Measurements from ENCODE around the gene FZD4. TPM values are rescaled to one million over a fixed set of nuclear protein-coding genes. Genes with fewer than 3 reads are reported as not detected.
"Not testable (repeated sequence)": the region's sequence is repeated elsewhere in the genome, so short reads cannot be mapped to it uniquely, and the experiment has no call there.

The FZD4 gene
- total RNA-seq, 1 donor from 2014 or later, result 6.6 TPM

DNA sequence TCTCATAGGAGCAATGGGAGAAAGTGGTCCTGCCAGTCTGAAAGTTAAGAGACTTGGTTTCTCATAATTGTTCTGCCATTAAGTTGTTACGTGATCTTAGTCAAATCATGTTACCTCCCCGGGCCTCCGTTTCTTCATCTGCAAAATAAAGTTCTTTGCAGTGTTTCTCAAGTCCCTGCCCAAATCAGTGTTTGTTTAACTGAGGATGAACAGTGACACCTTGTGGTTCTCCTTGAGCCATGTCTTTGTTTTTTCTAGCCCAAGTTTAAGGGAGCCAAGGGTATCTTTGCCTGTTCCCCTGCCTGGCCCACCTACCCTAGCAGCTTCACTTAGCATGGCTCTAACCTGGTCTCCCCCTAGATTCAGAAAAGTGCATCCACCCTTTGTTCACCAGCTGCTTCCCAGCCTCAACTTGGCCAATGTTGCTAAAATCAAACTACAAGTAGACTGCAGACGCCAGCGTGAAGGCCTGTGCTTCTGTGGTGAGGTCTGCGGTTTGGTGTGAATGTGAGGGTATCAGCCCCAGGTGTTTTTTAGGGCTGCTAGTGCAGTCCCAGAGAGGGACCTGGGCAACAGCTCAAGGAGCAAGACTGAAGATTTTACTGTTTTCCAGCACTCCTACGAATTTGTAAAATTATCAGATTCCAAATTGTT is 35.5 kb downstream of the FZD4 start:
- Mint-ChIP-seq H3K27ac (ENCODE audit: unreplicated experiment) (peak overlapping the region; percentile 92), H3K36me3 (ENCODE audit: low read depth) (no peaks in the 10 kb centered on the region), H3K27me3 (ENCODE audit: low read depth) (no peaks in the 10 kb centered on the region), H3K9me3 (ENCODE audit: low read depth) (peaks cover 3% of the 10 kb centered on the region), H3K4me1 (ENCODE audit: low read depth) (peaks cover 82% of the 10 kb centered on the region), H3K4me3 (ENCODE audit: unreplicated experiment) (peak overlapping the region; percentile 35)
- no peak for DNase-seq (ENCODE audit: low spot score)
- TF ChIP-seq CTCF (IDR thresholded peaks at IDR 0.05), result peak; percentile 89

DNA sequence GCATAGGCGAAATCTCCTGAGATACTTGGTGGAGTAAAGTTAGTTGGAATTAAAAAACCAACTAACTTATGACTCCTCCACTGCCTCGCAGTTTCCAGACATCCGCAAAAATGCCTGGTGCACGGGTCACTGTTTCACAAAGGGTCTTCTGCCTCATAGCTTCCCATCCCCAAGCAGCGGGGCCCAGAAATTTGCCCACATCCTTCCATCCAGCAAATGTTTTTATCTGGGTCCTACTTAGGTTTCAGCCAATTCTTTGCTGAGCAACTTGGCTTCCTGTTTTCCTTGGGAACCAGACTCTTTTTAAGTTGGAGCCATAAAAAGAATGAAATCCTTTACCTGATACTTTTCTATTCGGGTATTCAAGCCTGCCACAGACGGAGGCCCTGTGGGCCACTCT is 36.2 kb downstream of the FZD4 start:
- no peak for TF ChIP-seq CTCF (IDR thresholded peaks at IDR 0.05)
- no peaks in the 10 kb centered on the region for H3K27me3 Mint-ChIP-seq (ENCODE audit: low read depth)
- peaks cover 82% of the 10 kb centered on the region for H3K4me1 Mint-ChIP-seq (ENCODE audit: low read depth)
- H3K9me3 Mint-ChIP-seq (ENCODE audit: low read depth), result no peaks in the 10 kb centered on the region
- peak overlapping the region; percentile 92 for H3K27ac Mint-ChIP-seq (ENCODE audit: unreplicated experiment)
- no peaks in the 10 kb centered on the region for H3K36me3 Mint-ChIP-seq (ENCODE audit: low read depth)
- DNase-seq (ENCODE audit: low spot score), result no peak
- peak overlapping the region; percentile 35 for H3K4me3 Mint-ChIP-seq (ENCODE audit: unreplicated experiment)

GRCh38 chr11:86918496-86918895 is 36.7 kb downstream of the FZD4 start:
- H3K4me1 Mint-ChIP-seq (ENCODE audit: low read depth), result peaks cover 80% of the 10 kb centered on the region
- DNase-seq (ENCODE audit: low spot score), result no peak
- no peaks in the 10 kb centered on the region for H3K9me3 Mint-ChIP-seq (ENCODE audit: low read depth)
- peaks cover 2% of the 10 kb centered on the region for H3K36me3 Mint-ChIP-seq (ENCODE audit: low read depth)
- H3K27ac Mint-ChIP-seq (ENCODE audit: unreplicated experiment), result peak overlapping the region; percentile 92
- H3K4me3 Mint-ChIP-seq (ENCODE audit: unreplicated experiment), result no peak overlapping the region
- TF ChIP-seq CTCF (IDR thresholded peaks at IDR 0.05), result no peak
- no peaks in the 10 kb centered on the region for H3K27me3 Mint-ChIP-seq (ENCODE audit: low read depth)

- no peak overlapping the region for H3K4me3 Mint-ChIP-seq (ENCODE audit: unreplicated experiment)
- peak overlapping the region; percentile 97 for H3K27ac Mint-ChIP-seq (ENCODE audit: unreplicated experiment)
- H3K9me3 Mint-ChIP-seq (ENCODE audit: low read depth), result peaks cover 5% of the 10 kb centered on the region
- no peaks in the 10 kb centered on the region for H3K27me3 Mint-ChIP-seq (ENCODE audit: low read depth)
- DNase-seq (ENCODE audit: low spot score), result no peak
- TF ChIP-seq CTCF (IDR thresholded peaks at IDR 0.05), result no peak
- H3K4me1 Mint-ChIP-seq (ENCODE audit: low read depth), result peaks cover 83% of the 10 kb centered on the region
- H3K36me3 Mint-ChIP-seq (ENCODE audit: low read depth), result peaks cover 5% of the 10 kb centered on the region
Observed at GRCh38 chr11:86917589-86917988, 37.6 kb downstream of the FZD4 start.

- Mint-ChIP-seq H3K36me3 (ENCODE audit: low read depth) (peaks cover 12% of the 10 kb centered on the region), H3K9me3 (ENCODE audit: low read depth) (peaks cover 15% of the 10 kb centered on the region), H3K27ac (ENCODE audit: unreplicated experiment) (peak overlapping the region; percentile 97), H3K27me3 (ENCODE audit: low read depth) (no peaks in the 10 kb centered on the region), H3K4me3 (ENCODE audit: unreplicated experiment) (no peak overlapping the region), H3K4me1 (ENCODE audit: low read depth) (peaks cover 76% of the 10 kb centered on the region)
- no peak for DNase-seq (ENCODE audit: low spot score)
- TF ChIP-seq CTCF (IDR thresholded peaks at IDR 0.05), result no peak
Observed at GRCh38 chr11:86916330-86916729, 38.9 kb downstream of the FZD4 start.

GRCh38 chr11:86915850-86916249 is 39.3 kb downstream of the FZD4 start:
- Mint-ChIP-seq H3K27ac (ENCODE audit: unreplicated experiment) (peak overlapping the region; percentile 97), H3K4me1 (ENCODE audit: low read depth) (peaks cover 76% of the 10 kb centered on the region), H3K36me3 (ENCODE audit: low read depth) (peaks cover 12% of the 10 kb centered on the region), H3K9me3 (ENCODE audit: low read depth) (peaks cover 16% of the 10 kb centered on the region)
- DNase-seq (ENCODE audit: low spot score); H3K4me3 Mint-ChIP-seq (ENCODE audit: unreplicated experiment); H3K27me3 Mint-ChIP-seq (ENCODE audit: low read depth): not testable (repeated sequence)
